HEK293 (cell line): ENCODE measurements around the gene EIPR1.
A peak's percentile ranks its signal among the peaks of the same experiment; 100 is the strongest.
"Not testable (repeated sequence)": the region's sequence is repeated elsewhere in the genome, so short reads cannot be mapped to it uniquely, and the experiment has no call there.

Experiments used
- CTCF ChIA-PET: fragments of 350-600 bp; formaldehyde crosslinking; extraction: SDS; loops from one replicate; lab custom pipeline; 2021; ENCODE audit warnings: antibody characterized with exemption; lab: Yijun Ruan, JAX
- POLR2A ChIA-PET: fragments of 300-600 bp; formaldehyde crosslinking; extraction: SDS; loops from one replicate; lab custom pipeline; 2020; ENCODE audit warnings: antibody characterized with exemption, inconsistent platforms; lab: Yijun Ruan, JAX
- H3K27ac ChIP-seq: fragments of 200-500 bp; sonication (Bioruptor generic); 2 replicates; pipeline ENCODE4 v1.5.1; 2014; ENCODE audit warnings: low read depth, low read length, control low read depth, inconsistent platforms; ENCODE audit errors: extremely low read depth
- H3K36me3 ChIP-seq, 2 experiments: fragments of 200-500 bp in 1 of 2; sonication (Bioruptor generic) in 1 of 2; 1 replicate in 1 of 2; 2 replicates in 1 of 2; pipeline ENCODE4 v1.5.1; 2014 to 2017; ENCODE audit warnings: inconsistent platforms in 2 of 2, low read length in 2 of 2; ENCODE audit not compliant: control insufficient read depth in 2 of 2, insufficient read depth in 1 of 2
- H3K4me1 ChIP-seq: fragments of 200-500 bp; sonication (Bioruptor generic); 2 replicates; pipeline ENCODE4 v1.5.1; 2014; ENCODE audit warnings: mild to moderate bottlenecking, low read length, inconsistent platforms; ENCODE audit not compliant: control insufficient read depth, insufficient read depth
- H3K4me3 ChIP-seq: 2 replicates; pipeline ENCODE4 v1.5.1; 2011; ENCODE audit warnings: low read depth, mild to moderate bottlenecking, control low read depth, low read length, moderate library complexity
- H3K9me3 ChIP-seq: fragments of 200-500 bp; sonication (Bioruptor generic); 2 replicates; pipeline ENCODE4 v1.5.1; 2014; ENCODE audit warnings: low read depth, low read length, inconsistent platforms; ENCODE audit not compliant: control insufficient read depth, insufficient read depth
- FEZF1 ChIP-seq: fragments of 450-650 bp; formaldehyde crosslinking; IDR thresholded peaks from 2 replicates; pipeline ENCODE4 v1.5.1; 2016; ENCODE audit warnings: missing biosample characterization, missing genetic modification characterization
- GLI2 ChIP-seq: fragments of 450-650 bp; formaldehyde crosslinking; IDR thresholded peaks from 2 replicates; pipeline ENCODE4; 2017; ENCODE audit warnings: missing biosample characterization, missing genetic modification characterization, low read depth, borderline replicate concordance
- GLIS1 ChIP-seq: fragments of 450-650 bp; formaldehyde crosslinking; IDR thresholded peaks from 2 replicates; pipeline ENCODE4 v1.5.1; 2016; ENCODE audit warnings: missing biosample characterization, missing genetic modification characterization
- IKZF3 ChIP-seq: fragments of 450-650 bp; IDR thresholded peaks from 2 replicates; pipeline ENCODE4 v1.5.0; 2018; ENCODE audit warnings: missing biosample characterization, mild to moderate bottlenecking, missing genetic modification characterization, moderate library complexity
- SETDB1 ChIP-seq: IDR thresholded peaks from one replicate; pipeline ENCODE4 v1.6.1; 2017; ENCODE audit warnings: mild to moderate bottlenecking, low read length, moderate library complexity, mixed read lengths; ENCODE audit not compliant: insufficient read length
- ZBTB1 ChIP-seq: fragments of 450-650 bp; formaldehyde crosslinking; IDR thresholded peaks from 2 replicates; pipeline ENCODE4 v1.5.1; 2016; ENCODE audit warnings: missing biosample characterization, missing genetic modification characterization
- ZFP69B ChIP-seq: fragments of 450-650 bp; formaldehyde crosslinking; IDR thresholded peaks from 2 replicates; pipeline ENCODE4 v1.5.1; 2016; ENCODE audit warnings: missing biosample characterization, missing genetic modification characterization
- ZNF114 ChIP-seq: fragments of 450-650 bp; formaldehyde crosslinking; IDR thresholded peaks from 2 replicates; pipeline ENCODE4 v1.5.0; 2017; ENCODE audit warnings: missing biosample characterization, missing genetic modification characterization
- ZNF155 ChIP-seq: fragments of 450-650 bp; formaldehyde crosslinking; IDR thresholded peaks from 2 replicates; pipeline ENCODE4 v1.5.1; 2016; ENCODE audit warnings: missing biosample characterization, missing genetic modification characterization
- ZNF16 ChIP-seq: fragments of 450-650 bp; formaldehyde crosslinking; IDR thresholded peaks from 2 replicates; pipeline ENCODE4 v1.5.1; 2016; ENCODE audit warnings: low read depth, missing biosample characterization, missing genetic modification characterization
- ZNF214 ChIP-seq: fragments of 450-650 bp; formaldehyde crosslinking; IDR thresholded peaks from 2 replicates; pipeline ENCODE4 v1.5.1; 2017; ENCODE audit warnings: missing biosample characterization, mild to moderate bottlenecking, missing genetic modification characterization, borderline replicate concordance
- ZNF24 ChIP-seq: fragments of 450-650 bp; formaldehyde crosslinking; IDR thresholded peaks from 2 replicates; pipeline ENCODE4 v1.5.1; 2016; ENCODE audit warnings: missing biosample characterization, missing genetic modification characterization
- ZNF248 ChIP-seq: fragments of 450-650 bp; formaldehyde crosslinking; IDR thresholded peaks from 2 replicates; pipeline ENCODE4 v1.5.1; 2017; ENCODE audit warnings: missing biosample characterization, missing genetic modification characterization
- ZNF366 ChIP-seq: fragments of 450-650 bp; formaldehyde crosslinking; conservative IDR thresholded peaks from 2 replicates; pipeline ENCODE4 v1.5.1; 2016; ENCODE audit warnings: missing biosample characterization, missing genetic modification characterization
- ZNF391 ChIP-seq: fragments of 450-650 bp; formaldehyde crosslinking; IDR thresholded peaks from 2 replicates; pipeline ENCODE4 v1.5.1; 2016; ENCODE audit warnings: low read depth, missing biosample characterization, missing genetic modification characterization, borderline replicate concordance
- ZNF394 ChIP-seq: fragments of 450-650 bp; formaldehyde crosslinking; IDR thresholded peaks from 2 replicates; pipeline ENCODE4 v1.5.1; 2016; ENCODE audit warnings: missing biosample characterization, missing genetic modification characterization, mild to moderate bottlenecking, moderate library complexity, borderline replicate concordance
- ZNF548 ChIP-seq: fragments of 450-650 bp; formaldehyde crosslinking; IDR thresholded peaks from 2 replicates; pipeline ENCODE4 v1.5.1; 2016; ENCODE audit warnings: missing biosample characterization, missing genetic modification characterization
- ZNF626 ChIP-seq: fragments of 450-650 bp; sonication (Bioruptor Pico); formaldehyde crosslinking; IDR thresholded peaks from 2 replicates; pipeline ENCODE4 v1.5.1; 2018; ENCODE audit warnings: missing biosample characterization, missing genetic modification characterization, inconsistent platforms
- ZNF768 ChIP-seq: fragments of 450-650 bp; formaldehyde crosslinking; IDR thresholded peaks from 2 replicates; pipeline ENCODE4 v1.5.1; 2018; ENCODE audit warnings: missing biosample characterization, mild to moderate bottlenecking, missing genetic modification characterization
- TF ChIP-seq, protein P1 (sequence below): fragments of 450-650 bp; formaldehyde crosslinking; IDR thresholded peaks from 2 replicates; pipeline ENCODE4 v1.5.1; 2016; ENCODE audit warnings: missing biosample characterization, missing genetic modification characterization, borderline replicate concordance
- TF ChIP-seq, protein P2 (sequence below): IDR thresholded peaks from 2 replicates; pipeline ENCODE4 v1.6.1; 2011; ENCODE audit warnings: mild to moderate bottlenecking, low read depth, low read length, borderline replicate concordance
- TF ChIP-seq, protein P3 (sequence below): fragments of 450-650 bp; formaldehyde crosslinking; IDR thresholded peaks from 2 replicates; pipeline ENCODE4 v1.5.1; 2016; ENCODE audit warnings: missing biosample characterization, missing genetic modification characterization, low read depth

Gene EIPR1

DNA sequence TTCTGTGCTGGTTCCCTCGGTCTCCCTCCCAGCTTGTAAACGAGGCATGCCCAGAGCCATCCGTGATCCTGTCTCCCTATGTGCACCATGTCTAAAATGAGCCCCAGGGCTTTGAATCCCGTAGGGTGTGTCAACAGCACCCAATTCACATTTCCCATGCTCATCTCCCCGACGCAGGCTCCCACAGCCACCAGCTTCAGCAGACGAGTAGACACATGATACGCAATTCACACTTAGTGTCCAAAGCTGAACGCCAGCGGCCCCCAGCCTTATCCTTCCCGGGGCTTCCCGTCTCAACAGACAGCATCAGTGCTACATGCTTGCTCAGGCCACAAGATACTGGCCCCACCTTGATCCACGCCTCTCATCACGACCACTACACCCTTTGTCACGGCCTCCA lies 88.1 kb downstream of the EIPR1 start (continued):
- TF ChIP-seq, protein P1, sequence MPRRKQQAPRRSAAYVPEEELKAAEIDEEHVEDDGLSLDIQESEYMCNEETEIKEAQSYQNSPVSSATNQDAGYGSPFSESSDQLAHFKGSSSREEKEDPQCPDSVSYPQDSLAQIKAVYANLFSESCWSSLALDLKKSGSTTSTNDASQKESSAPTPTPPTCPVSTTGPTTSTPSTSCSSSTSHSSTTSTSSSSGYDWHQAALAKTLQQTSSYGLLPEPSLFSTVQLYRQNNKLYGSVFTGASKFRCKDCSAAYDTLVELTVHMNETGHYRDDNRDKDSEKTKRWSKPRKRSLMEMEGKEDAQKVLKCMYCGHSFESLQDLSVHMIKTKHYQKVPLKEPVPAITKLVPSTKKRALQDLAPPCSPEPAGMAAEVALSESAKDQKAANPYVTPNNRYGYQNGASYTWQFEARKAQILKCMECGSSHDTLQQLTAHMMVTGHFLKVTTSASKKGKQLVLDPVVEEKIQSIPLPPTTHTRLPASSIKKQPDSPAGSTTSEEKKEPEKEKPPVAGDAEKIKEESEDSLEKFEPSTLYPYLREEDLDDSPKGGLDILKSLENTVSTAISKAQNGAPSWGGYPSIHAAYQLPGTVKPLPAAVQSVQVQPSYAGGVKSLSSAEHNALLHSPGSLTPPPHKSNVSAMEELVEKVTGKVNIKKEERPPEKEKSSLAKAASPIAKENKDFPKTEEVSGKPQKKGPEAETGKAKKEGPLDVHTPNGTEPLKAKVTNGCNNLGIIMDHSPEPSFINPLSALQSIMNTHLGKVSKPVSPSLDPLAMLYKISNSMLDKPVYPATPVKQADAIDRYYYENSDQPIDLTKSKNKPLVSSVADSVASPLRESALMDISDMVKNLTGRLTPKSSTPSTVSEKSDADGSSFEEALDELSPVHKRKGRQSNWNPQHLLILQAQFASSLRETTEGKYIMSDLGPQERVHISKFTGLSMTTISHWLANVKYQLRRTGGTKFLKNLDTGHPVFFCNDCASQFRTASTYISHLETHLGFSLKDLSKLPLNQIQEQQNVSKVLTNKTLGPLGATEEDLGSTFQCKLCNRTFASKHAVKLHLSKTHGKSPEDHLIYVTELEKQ (tag by site-specific recombination): no peak
- TF ChIP-seq, all 188 proteins: peak for 0

DNA sequence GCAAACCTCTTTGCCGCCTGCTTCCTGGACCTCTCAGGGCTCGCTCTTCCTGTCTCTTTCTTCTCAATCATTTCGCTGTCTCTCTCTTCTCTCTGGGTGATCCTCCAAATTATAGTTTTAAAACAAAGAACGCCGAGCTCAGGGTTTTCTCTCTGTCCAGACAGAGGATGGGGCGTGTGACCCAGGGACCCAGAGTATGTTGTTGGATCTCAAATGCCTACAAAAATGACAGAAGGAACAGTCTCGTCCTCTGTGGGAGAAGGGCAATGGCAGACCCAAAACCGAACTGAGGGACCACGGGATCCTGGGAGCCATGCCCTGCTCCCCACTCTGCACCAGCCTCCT lies 88.5 kb downstream of the EIPR1 start:
- no peak overlapping the region for H3K27ac ChIP-seq
- no peaks in the 10 kb centered on the region for H3K4me1 ChIP-seq
- H3K9me3 ChIP-seq: no peaks in the 10 kb centered on the region
- POLR2A ChIA-PET: no interaction called here
- no peak overlapping the region for H3K4me3 ChIP-seq
- CTCF ChIA-PET: no interaction called here
- no peaks in the 10 kb centered on the region for H3K36me3 ChIP-seq
- TF ChIP-seq ZBTB1 (tag by site-specific recombination) (no peak), ZNF768 (tag by site-specific recombination) (no peak), ZNF248 (tag by site-specific recombination) (no peak), ZNF391 (tag by site-specific recombination) (no peak), ZNF16 (tag by site-specific recombination) (no peak), ZFP69B (no peak)
- TF ChIP-seq, protein P2, sequence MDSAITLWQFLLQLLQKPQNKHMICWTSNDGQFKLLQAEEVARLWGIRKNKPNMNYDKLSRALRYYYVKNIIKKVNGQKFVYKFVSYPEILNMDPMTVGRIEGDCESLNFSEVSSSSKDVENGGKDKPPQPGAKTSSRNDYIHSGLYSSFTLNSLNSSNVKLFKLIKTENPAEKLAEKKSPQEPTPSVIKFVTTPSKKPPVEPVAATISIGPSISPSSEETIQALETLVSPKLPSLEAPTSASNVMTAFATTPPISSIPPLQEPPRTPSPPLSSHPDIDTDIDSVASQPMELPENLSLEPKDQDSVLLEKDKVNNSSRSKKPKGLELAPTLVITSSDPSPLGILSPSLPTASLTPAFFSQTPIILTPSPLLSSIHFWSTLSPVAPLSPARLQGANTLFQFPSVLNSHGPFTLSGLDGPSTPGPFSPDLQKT: no peak
- TF ChIP-seq, protein P3, sequence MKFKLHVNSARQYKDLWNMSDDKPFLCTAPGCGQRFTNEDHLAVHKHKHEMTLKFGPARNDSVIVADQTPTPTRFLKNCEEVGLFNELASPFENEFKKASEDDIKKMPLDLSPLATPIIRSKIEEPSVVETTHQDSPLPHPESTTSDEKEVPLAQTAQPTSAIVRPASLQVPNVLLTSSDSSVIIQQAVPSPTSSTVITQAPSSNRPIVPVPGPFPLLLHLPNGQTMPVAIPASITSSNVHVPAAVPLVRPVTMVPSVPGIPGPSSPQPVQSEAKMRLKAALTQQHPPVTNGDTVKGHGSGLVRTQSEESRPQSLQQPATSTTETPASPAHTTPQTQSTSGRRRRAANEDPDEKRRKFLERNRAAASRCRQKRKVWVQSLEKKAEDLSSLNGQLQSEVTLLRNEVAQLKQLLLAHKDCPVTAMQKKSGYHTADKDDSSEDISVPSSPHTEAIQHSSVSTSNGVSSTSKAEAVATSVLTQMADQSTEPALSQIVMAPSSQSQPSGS (tag by site-specific recombination): no peak
- TF ChIP-seq, all 188 proteins: peak for 0

DNA sequence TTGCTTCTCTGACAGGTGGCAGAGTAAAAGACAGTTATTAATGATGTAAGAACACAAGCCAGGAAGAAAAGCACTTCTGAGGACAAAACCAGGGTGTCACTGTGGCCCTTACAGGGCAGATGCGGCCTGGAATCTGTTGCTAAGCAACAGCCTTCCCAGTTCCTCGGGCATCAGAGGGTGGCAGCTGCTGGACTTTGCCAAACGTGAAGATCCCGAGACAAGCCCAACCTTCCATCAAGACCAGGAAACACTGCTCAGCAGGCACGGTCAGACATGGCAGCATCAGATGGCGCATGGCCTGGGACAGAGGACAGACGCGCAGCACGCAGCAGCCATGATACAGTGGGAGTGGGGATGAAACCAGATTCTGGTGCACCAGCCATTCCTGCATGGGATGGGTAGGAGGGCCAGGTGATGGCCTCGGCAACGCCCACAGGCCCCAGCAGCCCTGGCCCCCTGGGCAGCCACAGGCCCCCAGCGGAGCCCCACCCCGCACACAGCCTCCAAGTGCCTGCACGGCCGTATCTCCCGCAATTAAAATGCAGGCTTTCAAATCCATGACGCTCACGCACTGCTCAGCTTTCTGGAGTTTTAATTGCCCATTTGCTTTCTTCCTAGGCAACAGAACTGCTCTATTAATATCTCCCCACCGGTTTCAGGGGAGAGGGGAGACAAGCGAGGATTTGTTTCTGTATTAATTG lies 89.0 kb downstream of the EIPR1 start:
- ChIA-PET CTCF (no interaction called here), POLR2A (no interaction called here)
- Histone ChIP-seq H3K4me1 (no peaks in the 10 kb centered on the region), H3K4me3 (no peak overlapping the region), H3K9me3 (no peaks in the 10 kb centered on the region), H3K36me3 (no peaks in the 10 kb centered on the region), H3K27ac (no peak overlapping the region)
- TF ChIP-seq GLI2 (tag by site-specific recombination) (no peak), GLIS1 (peak; percentile 72), ZNF366 (tag by site-specific recombination) (no peak), ZNF548 (tag by site-specific recombination) (no peak), ZNF626 (tag by site-specific recombination) (no peak)

DNA sequence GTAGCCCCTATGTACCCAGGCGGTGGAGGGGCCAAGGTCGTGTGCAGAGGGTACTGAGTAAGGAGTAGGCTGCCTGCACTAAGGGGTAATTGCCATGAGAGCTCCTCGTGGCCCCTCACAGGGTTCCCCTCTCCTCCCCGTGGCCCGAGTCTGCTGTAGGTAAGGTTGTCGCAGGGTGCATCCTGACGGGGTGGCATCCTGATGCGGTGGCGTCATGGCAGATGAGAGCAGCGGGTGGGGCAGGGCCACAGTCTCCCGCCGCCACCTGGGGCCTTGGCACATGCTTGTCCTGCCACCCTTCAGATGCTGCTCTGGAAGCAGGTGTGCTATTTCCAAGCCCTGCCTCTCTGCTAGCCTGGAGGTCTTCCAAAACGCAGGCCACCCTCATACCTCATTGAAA lies 89.7 kb downstream of the EIPR1 start:
- no peaks in the 10 kb centered on the region for H3K9me3 ChIP-seq
- CTCF ChIA-PET: no interaction called here
- POLR2A ChIA-PET: no interaction called here

DNA sequence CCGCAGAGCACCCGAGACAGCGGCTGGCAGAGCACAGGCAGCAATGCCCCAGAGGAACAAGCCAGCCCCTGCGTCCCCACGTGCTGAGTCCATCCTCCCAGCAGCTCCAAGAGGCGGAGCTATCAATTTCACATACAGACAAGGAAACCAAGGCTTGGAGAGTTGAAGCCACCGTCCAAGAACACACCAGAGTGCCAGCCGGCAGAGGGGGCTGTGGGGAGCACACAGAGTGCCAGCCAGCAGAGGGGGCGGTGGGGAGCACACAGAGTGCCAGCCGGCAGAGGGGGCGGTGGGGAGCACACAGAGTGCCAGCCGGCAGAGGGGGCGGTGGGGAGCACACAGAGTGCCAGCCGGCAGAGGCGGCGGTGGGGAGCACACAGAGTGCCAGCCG lies 91.0 kb downstream of the EIPR1 start:
- CTCF ChIA-PET, H3K4me3 ChIP-seq, POLR2A ChIA-PET, H3K36me3 ChIP-seq, H3K4me1 ChIP-seq, H3K9me3 ChIP-seq, H3K27ac ChIP-seq: not testable (repeated sequence)

More for the DNA sequence above, 89.7 kb downstream of the EIPR1 start:
- Histone ChIP-seq H3K27ac (no peak overlapping the region), H3K4me1 (no peaks in the 10 kb centered on the region)
- no peak for TF ChIP-seq IKZF3 (tag by site-specific recombination)
- no peak for TF ChIP-seq ZNF155 (tag by site-specific recombination)
- no peak for TF ChIP-seq SETDB1
- no peak for TF ChIP-seq ZNF394 (tag by site-specific recombination)
- TF ChIP-seq ZNF214 (tag by site-specific recombination): no peak
- TF ChIP-seq ZNF114: no peak
- no peak for TF ChIP-seq ZNF24 (tag by site-specific recombination)
- TF ChIP-seq FEZF1 (tag by site-specific recombination): no peak
- TF ChIP-seq, all 188 proteins: peak for 0
- no peaks in the 10 kb centered on the region for H3K36me3 ChIP-seq
- no peak overlapping the region for H3K4me3 ChIP-seq
